Stimulated activated CD4-positive, alpha-beta T cell treated with anti-CD3 and anti-CD28 coated beads, Interleukin-2, amount 100 ng/mL, for 24 hours (primary cell): ENCODE measurements around the gene AMBP.
A peak's percentile ranks its signal among the peaks of the same experiment; 100 is the strongest.
"Not testable (repeated sequence)": the region's sequence is repeated elsewhere in the genome, so short reads cannot be mapped to it uniquely, and the experiment has no call there.

Source experiments
- DNase-seq, 2 donors: peaks; one replicate each; pipeline ENCODE4 v3.0.0-alpha.2; 2020

AMBP gene

GRCh38 chr9:114090798-114091197, 12.7 kb upstream of the AMBP start:
- no peak for DNase-seq

GRCh38 chr9:114089206-114089840, 11.2 kb upstream of the AMBP start:
- no peak for DNase-seq

DNA sequence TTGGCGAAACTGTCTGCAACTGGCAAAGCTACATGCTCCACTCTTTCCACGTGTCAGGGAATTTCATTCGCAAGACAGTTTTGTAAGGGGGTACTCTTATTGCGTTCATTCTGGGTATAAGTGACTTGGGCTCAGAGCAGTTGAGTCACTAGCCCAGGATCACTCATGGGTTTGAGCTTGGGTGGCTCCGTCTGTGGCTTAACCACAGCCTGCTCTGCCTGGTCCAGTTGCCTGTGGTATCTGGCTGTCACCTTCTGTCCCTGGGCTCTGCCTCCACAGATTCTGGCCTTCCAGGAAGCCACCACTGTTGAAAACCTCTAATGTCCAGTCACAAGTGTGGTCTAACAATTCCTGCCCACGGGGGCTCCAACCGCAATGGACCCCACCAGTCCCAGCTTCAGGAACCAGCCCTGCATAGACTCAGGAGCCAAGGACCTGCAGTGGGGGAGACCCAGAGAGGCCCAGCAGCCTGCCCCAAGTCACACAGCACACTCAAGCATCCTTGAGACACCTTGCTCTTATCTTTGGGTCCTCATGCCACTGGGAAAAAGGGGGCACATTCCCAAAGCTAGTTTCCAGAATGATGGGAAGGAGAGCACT, 10.6 kb upstream of the AMBP start:
- DNase-seq: no peak

- DNase-seq: no peak
These were observed 9.6 kb upstream of the AMBP start for GRCh38 chr9:114087721-114088120.

GRCh38 chr9:114086607-114087006, 8.5 kb upstream of the AMBP start:
- DNase-seq: no peak

DNA sequence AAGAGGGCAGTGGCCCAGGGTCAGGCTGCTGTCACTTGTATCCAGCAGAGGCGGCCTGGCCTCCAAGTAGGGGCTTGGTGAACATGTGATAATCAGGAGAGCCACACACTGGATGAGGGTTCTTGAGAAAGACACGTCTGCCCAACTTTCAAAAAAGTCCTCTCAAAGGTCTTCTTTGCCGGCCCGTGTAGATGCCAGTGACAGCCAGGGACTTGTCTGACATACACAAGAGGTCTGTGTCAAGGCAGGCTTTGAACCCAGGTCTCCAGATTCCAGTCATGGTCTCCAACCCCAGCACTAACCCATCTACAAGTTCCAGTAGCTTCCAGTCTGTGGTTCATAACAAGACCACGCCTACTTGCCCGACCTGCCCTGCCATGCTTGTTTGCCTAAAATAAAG, 7.9 kb upstream of the AMBP start:
- DNase-seq: no peak

DNA sequence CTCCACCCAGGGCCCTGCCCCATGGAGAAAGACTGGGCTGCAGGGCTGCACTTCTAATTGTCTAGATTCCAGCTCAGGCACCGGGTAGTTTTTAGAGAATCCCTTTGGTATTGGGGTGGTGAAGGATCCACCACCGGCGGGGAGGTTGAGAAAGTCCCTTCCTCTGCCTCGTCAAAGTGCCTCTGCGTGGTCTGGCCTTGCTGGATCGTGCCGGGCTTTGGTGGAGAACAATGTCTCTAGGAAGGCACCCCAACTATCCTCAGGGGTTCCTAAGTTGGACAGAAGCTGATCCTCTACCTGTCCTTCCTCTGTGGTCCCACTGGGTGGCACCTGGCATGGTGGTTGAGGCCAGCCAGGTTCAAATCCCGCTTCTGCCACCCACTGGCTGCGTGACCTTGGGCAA, 7.3 kb upstream of the AMBP start:
- no peak for DNase-seq

DNA sequence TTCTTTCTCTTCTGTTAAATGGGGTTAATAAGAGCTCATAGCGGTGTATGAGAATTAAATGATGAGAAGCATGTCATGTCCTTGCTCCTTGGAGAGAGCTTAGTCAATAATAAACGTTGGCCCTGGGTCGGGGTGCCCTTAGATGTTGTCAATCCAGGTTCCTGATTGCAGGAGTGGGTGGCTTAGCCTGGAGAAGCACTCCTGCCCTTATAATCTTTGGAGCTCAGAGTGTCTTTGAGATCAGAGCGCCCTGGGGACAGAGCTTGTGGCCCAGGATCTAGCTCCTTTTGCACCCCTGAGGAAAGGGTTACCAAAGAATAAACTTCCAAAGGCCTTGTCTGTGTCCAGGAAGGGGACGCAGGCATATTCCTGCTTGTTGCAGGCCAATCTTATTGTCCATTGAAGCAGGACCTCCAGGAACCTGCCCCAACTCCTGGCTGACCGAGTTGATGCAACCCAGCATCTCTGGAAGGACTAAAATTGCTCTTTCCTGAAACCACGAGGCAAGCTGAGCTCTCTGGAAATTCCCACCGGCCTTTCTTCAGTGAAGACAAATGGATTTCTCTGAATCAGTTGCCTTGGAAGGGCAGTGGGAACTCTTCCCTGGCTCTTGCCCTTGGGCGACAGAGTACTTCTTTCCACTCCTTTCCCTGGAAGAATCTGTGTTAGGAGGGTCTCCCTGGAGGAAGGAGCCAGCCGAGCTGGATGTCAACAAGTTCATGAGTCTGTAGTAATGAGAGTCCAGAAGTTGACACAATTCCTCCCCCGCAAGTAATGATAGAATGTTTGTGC, 6.4 kb upstream of the AMBP start:
- no peak for DNase-seq

DNA sequence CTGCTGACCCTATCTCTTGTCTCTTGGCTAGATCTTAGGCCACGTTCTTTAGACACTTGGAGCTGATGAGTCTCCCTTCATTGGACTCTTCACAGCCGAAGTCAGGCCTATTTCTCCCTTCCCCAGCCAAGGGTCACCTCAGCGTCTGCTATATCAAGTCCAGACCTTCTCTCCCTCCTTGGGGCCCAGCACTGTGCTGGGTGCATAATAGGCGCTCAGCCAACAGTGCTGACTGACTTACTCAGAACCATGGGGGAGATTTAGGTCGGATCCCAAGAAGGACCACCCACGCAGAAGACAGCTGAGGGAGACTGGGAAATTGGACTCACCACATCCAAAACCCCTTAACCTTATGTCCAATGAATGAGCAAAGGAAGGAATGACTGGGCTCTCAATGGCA, 5.6 kb upstream of the AMBP start:
- no peak for DNase-seq

- not testable (repeated sequence) for DNase-seq
These were observed 4.8 kb upstream of the AMBP start for GRCh38 chr9:114082763-114083412.

- DNase-seq: peak; percentile 84 to 89
These were observed 4.1 kb upstream of the AMBP start for GRCh38 chr9:114082017-114082762.

DNA sequence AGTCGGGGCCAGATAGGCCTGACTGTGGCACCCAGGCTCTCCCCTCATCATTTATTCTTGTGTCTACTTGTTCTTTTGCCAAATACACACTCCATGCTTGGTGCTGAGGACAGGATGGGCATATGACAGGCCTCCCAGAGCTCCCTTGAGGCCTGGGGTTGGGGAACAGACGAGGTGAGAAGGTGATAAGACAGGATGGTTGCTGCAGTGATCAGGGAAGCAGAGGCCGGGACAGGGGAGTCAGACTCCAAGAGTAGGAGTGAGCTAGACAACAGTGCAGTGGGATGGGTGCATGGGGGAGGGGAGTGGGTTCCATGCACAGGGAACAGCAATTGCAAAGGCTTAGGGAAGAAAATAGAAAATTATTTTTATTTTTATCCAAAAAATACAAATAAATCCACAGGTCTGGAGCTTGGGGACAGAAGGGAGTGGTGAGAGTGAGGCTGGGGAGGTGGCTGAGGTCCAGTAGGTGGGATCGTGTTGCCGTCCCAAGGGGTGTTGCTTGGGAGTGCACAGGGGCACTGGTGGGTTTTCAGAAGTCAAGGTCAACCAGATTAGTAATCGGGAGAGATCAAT, 3.4 kb upstream of the AMBP start:
- no peak for DNase-seq

GRCh38 chr9:114080773-114081440, 2.8 kb upstream of the AMBP start:
- no peak for DNase-seq

GRCh38 chr9:114080195-114080772, 2.2 kb upstream of the AMBP start:
- no peak for DNase-seq

DNA sequence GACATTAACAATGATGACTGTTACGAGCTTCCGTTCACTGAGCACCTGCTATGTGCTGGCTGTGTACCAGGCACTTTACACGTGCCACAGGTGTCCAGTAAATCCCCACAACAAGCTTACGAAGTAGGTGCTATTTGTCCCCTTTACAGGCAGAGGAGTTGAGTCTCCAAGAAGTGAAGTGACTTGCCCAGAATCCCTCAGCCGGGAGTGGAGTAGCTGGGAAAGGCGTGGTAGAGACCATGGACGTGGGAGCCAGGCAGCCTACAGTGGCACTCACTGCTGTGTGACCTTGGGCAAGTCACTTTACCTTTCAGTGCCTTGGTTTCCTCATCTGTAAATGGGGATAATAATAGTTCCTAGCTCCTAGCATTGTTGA, 669 bp upstream of the AMBP start:
- DNase-seq: no peak

DNA sequence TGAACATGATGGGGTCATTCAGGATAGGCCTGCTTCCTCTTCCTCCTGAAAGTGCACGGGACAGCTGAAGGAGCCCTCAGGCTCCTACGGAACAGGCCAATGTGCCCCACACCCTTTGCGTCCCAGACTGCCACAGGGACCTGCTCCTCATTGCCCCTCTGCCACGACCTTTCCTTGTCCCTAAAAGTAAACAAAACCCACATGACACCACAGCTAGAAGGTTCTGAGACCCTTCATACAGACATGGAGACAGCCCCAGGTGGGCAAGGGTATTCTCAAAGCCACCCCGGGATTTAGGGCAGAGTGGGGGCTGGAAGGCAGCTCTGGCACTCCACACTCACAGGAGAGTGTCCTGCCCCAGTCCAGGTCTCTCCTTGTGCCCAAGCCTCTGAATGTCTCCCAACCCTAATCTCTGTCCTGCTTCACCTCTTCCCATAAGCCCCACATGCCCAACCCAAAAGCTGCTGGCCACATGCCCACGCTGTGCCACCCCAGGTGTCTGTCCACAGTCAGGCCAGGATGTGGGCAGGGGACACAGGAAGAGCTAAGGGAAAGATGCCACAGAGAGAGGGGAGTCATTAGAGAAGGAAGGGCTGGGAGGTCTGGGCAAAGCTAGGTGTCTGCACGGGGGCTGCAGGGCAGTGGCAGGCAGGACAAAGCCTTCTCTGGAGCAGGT, 800 bp downstream of the AMBP start:
- no peak for DNase-seq

DNA sequence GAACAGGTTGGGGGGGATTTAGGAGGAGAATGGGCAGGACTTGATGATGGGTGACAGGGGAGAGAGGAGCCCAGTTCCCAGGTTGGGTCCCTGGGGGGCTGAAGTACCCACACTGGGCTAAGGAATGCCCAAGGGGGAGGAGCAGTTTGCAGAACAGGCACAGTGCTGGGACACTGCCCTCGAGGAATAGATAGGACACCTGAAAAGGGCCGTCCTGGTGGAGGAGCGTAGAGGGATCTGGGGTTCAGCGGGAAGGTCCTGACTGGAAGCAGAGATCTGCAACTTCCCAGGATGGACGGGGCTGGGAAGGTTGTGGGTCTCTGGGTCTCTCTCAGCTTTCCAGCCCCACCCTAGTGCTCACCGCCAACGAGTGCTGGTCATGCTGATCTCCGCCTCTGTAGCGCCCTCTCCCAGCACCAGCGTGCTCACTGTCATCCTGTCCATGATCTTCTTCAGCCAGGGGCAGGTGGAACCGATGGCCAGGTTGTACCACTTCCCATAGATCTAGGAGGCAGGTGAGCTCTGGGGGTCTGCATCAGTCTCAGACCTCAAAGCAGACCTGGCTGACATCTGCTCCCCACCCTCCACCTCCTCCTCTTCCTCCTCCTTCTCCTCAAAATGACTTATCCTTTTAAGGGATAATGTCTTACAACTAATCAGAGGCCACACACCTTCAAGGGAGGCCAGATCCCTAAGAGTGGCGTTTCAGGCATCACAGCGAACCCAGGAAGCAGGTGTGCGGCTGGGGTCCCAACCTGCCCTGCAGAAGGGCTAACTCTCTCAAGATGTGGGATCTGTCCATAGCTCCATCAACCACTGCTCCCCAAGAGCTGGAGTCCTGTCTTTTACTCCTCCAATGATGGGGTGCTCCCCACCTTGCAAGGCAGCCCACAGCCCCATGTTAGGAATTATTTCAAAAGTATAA, 1.6 kb downstream of the AMBP start:
- no peak for DNase-seq

- no peak for DNase-seq
These were observed 2.5 kb downstream of the AMBP start for GRCh38 chr9:114075602-114076001.

DNA sequence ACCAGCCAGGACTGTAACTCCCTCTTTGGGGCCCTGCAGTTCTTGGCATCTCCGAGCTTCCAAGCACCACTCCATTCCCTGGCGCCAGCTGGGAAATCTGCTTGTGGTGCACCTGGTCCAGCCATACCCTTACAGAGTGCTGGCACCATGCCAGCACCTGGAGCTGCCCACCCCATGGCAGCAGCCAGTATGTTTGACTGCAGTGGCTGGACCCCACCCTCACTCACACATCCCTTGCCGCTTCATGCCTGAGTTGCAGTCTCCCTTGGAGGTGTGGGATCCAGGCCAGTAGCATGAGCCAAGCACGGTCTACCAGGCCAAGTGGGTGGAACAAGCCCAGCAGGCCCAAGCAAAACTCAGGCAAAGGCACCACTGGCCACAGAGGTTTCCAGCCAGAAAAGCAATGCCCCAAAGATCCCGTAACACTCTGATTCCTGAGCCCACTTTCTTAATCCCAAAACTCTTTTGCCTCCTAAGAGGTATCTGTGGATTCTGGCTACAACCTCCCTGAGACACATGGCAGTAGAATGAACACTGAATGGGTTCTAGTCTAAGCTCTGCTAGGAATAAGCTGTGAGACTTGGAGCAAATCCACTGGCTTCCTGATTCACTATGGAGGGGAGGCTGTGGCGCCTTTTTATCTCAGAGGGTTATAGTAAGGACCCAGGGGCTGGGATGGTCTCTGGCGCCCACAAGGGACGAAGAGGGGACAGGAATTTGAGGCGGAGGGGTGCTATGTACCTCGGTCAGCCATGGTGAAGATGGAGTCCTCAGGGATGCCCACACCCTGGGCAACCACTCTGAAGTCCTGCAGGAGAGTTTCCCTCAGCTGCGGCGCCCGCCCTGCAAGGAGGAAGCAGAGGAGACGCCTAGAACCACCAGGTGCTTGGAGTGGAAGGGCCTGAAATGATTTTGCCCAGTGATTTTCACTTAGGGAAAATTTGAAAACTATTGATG, 5.6 kb downstream of the AMBP start:
- DNase-seq: no peak
